SK-MEL-5 (cell line): ENCODE measurements around the gene LAPTM5. TPM values are rescaled to one million over a fixed set of nuclear protein-coding genes. Genes with fewer than 3 reads are reported as not detected.

ENCODE experiments used
- DNase-seq: peaks from one replicate; pipeline ENCODE4 v3.0.0-alpha.2; 2016; ENCODE audit warnings: low read depth, low spot score
- in situ Hi-C: cut with HindIII; loops from 2 replicates; pipeline ENCODE4 v1.10.0; 2016; ENCODE audit warnings: low sequenced_read_pairs, high pct_unique_total_duplicates, low pct_unique_long_range_greater_than_20kb
- total RNA-seq: library from RNA; depleted of rRNA; stranded (reverse); fragments of >200 nt; shearing (Covaris generic); gene quantifications from 2 replicates; pipeline ENCODE4 v1.2.3, GENCODE V29; 2014

The LAPTM5 gene
- total RNA-seq, 1 experiment from 2014 or later, result 0.05 TPM

GRCh38 chr1:30762930-30763650 lies 5.5 kb upstream of the LAPTM5 start:
- in situ Hi-C loops, result no loop called here
- DNase-seq, result no peak

- DNase-seq, result no peak
- in situ Hi-C loops, result no loop called here
These were observed 4.8 kb upstream of the LAPTM5 start for GRCh38 chr1:30762152-30762929.

- no peak for DNase-seq
- in situ Hi-C loops, result no loop called here
These were observed 4.0 kb upstream of the LAPTM5 start for GRCh38 chr1:30761381-30762151.

- DNase-seq, result no peak
- in situ Hi-C loops, result no loop called here
These were observed 3.2 kb upstream of the LAPTM5 start for GRCh38 chr1:30760596-30761324.

GRCh38 chr1:30759718-30760281 lies 2.2 kb upstream of the LAPTM5 start:
- in situ Hi-C loops, result no loop called here
- DNase-seq, result no peak

- peak; percentile 44 for DNase-seq
- in situ Hi-C loops, result no loop called here
These were observed 1.3 kb upstream of the LAPTM5 start for GRCh38 chr1:30758785-30759380.

GRCh38 chr1:30758121-30758688 lies 631 bp upstream of the LAPTM5 start:
- in situ Hi-C loops, result no loop called here
- DNase-seq, result no peak

- no peak for DNase-seq
- in situ Hi-C loops, result no loop called here
These were observed 826 bp downstream of the LAPTM5 start for GRCh38 chr1:30756545-30757351.

- no peak for DNase-seq
- in situ Hi-C loops, result no loop called here
These were observed 1.4 kb downstream of the LAPTM5 start for GRCh38 chr1:30756206-30756544.

GRCh38 chr1:30755746-30756145 lies 1.8 kb downstream of the LAPTM5 start:
- no peak for DNase-seq
- in situ Hi-C loops, result no loop called here

- no peak for DNase-seq
- in situ Hi-C loops, result no loop called here
These were observed 2.2 kb downstream of the LAPTM5 start for GRCh38 chr1:30755334-30755733.

- in situ Hi-C loops, result no loop called here
- no peak for DNase-seq
These were observed 2.8 kb downstream of the LAPTM5 start for GRCh38 chr1:30754684-30755171.

GRCh38 chr1:30753660-30754123 lies 3.9 kb downstream of the LAPTM5 start:
- in situ Hi-C loops, result no loop called here

GRCh38 chr1:30753118-30753517 lies 4.5 kb downstream of the LAPTM5 start:
- in situ Hi-C loops, result no loop called here
- no peak for DNase-seq

More at GRCh38 chr1:30753660-30754123, 3.9 kb downstream of the LAPTM5 start:
- no peak for DNase-seq

GRCh38 chr1:30752651-30752908 lies 5.0 kb downstream of the LAPTM5 start:
- in situ Hi-C loops, result no loop called here
- DNase-seq, result no peak
